ENCODE results near the gene BCAT1.

- no peak for TF ChIP-seq CTCF (conservative IDR thresholded peaks at IDR 0.05)
- TF ChIP-seq ZFX (IDR thresholded peaks at IDR 0.05): no peak
These were observed 47.9 kb upstream of the BCAT1 start for GRCh38 chr12:24996820-24997219.
